Stimulated activated CD8-positive, alpha-beta memory T cell treated with anti-CD3 and anti-CD28 coated beads, Interleukin-12 subunit alpha, Interleukin-12 subunit beta, amount 100 ng/mL, for 24 hours (primary cell): ENCODE measurements around the gene NKD2.

Source experiments
- DNase-seq: peaks from one replicate; pipeline ENCODE4 v3.0.0-alpha.2; 2020; ENCODE audit errors: extremely low read depth

NKD2 gene

GRCh38 chr5:1088031-1088430, 79.4 kb downstream of the NKD2 start:
- DNase-seq, result no peak
